Measurements from ENCODE around the gene CUX1.
"Not testable (repeated sequence)": the region's sequence is repeated elsewhere in the genome, so short reads cannot be mapped to it uniquely, and the experiment has no call there.

The CUX1 gene

GRCh38 chr7:101862280-101863220, 45.1 kb downstream of the CUX1 start:
- TF ChIP-seq CTCF (IDR thresholded peaks at IDR 0.05; ENCODE audit: control insufficient read depth, extremely low read depth, insufficient read depth), result no peak
- DNase-seq (ENCODE audit: low read depth), result no peak
- H3K4me3 ChIP-seq (ENCODE audit: low read depth, low read length), result no peak overlapping the region

GRCh38 chr7:101863598-101863997, 46.2 kb downstream of the CUX1 start:
- no peak for DNase-seq (ENCODE audit: low read depth)
- no peak for TF ChIP-seq CTCF (IDR thresholded peaks at IDR 0.05; ENCODE audit: control insufficient read depth, extremely low read depth, insufficient read depth)
- H3K4me3 ChIP-seq (ENCODE audit: low read depth, low read length), result no peak overlapping the region

- DNase-seq (ENCODE audit: low read depth), result no peak
- H3K4me3 ChIP-seq (ENCODE audit: low read depth, low read length), result no peak overlapping the region
- no peak for TF ChIP-seq CTCF (IDR thresholded peaks at IDR 0.05; ENCODE audit: control insufficient read depth, extremely low read depth, insufficient read depth)
Measured at GRCh38 chr7:101864039-101864438, 46.6 kb downstream of the CUX1 start.

GRCh38 chr7:101865031-101865430, 47.6 kb downstream of the CUX1 start:
- no peak for TF ChIP-seq CTCF (IDR thresholded peaks at IDR 0.05; ENCODE audit: control insufficient read depth, extremely low read depth, insufficient read depth)
- no peak overlapping the region for H3K4me3 ChIP-seq (ENCODE audit: low read depth, low read length)
- no peak for DNase-seq (ENCODE audit: low read depth)

GRCh38 chr7:101865455-101865854, 48.0 kb downstream of the CUX1 start:
- no peak for DNase-seq (ENCODE audit: low read depth)
- no peak overlapping the region for H3K4me3 ChIP-seq (ENCODE audit: low read depth, low read length)
- no peak for TF ChIP-seq CTCF (IDR thresholded peaks at IDR 0.05; ENCODE audit: control insufficient read depth, extremely low read depth, insufficient read depth)

- DNase-seq (ENCODE audit: low read depth), result no peak
- no peak for TF ChIP-seq CTCF (IDR thresholded peaks at IDR 0.05; ENCODE audit: control insufficient read depth, extremely low read depth, insufficient read depth)
- H3K4me3 ChIP-seq (ENCODE audit: low read depth, low read length), result no peak overlapping the region
Measured at GRCh38 chr7:101866328-101866727, 48.9 kb downstream of the CUX1 start.

GRCh38 chr7:101867265-101867664, 49.8 kb downstream of the CUX1 start:
- TF ChIP-seq CTCF (IDR thresholded peaks at IDR 0.05; ENCODE audit: control insufficient read depth, extremely low read depth, insufficient read depth), result no peak
- H3K4me3 ChIP-seq (ENCODE audit: low read depth, low read length), result no peak overlapping the region
- DNase-seq (ENCODE audit: low read depth), result no peak

GRCh38 chr7:101867681-101868080, 50.3 kb downstream of the CUX1 start:
- DNase-seq (ENCODE audit: low read depth); H3K4me3 ChIP-seq (ENCODE audit: low read depth, low read length): not testable (repeated sequence)
